RWPE2 (cell line): ENCODE results near the gene GTPBP1.
A peak's percentile ranks its signal among the peaks of the same experiment; 100 is the strongest.

Experiments
- ATAC-seq: fragments of 200-7000 bp; cut with Tn5 transposase; 3 replicates; pipeline ENCODE4 v1.9.1; 2021; ENCODE audit warnings: low read depth
- DNase-seq: peaks from one replicate; pipeline ENCODE4 v3.0.0-alpha.2; 2020; ENCODE audit warnings: low spot score
- H3K27ac ChIP-seq: fragments of 450-650 bp; 2 replicates; pipeline ENCODE4 v1.5.1; 2017; ENCODE audit warnings: mild to moderate bottlenecking; ENCODE audit not compliant: poor library complexity, severe bottlenecking
- H3K27me3 ChIP-seq: fragments of 250-450 bp; sonication (Bioruptor Pico); 2 replicates; pipeline ENCODE4 v1.5.1; 2021; ENCODE audit warnings: mild to moderate bottlenecking, moderate library complexity; ENCODE audit not compliant: insufficient read depth, poor library complexity, severe bottlenecking
- H3K36me3 ChIP-seq: fragments of 250-450 bp; sonication (Bioruptor Pico); 2 replicates; pipeline ENCODE4 v1.5.1; 2020; ENCODE audit warnings: low read depth, mild to moderate bottlenecking, moderate library complexity
- H3K4me1 ChIP-seq: fragments of 250-450 bp; sonication (Bioruptor Pico); 2 replicates; pipeline ENCODE4 v1.5.1; 2021; ENCODE audit warnings: mild to moderate bottlenecking, moderate library complexity; ENCODE audit not compliant: insufficient read depth, poor library complexity, severe bottlenecking
- H3K4me3 ChIP-seq: fragments of 250-450 bp; sonication (Bioruptor Pico); 2 replicates; pipeline ENCODE4 v1.5.1; 2021; ENCODE audit warnings: mild to moderate bottlenecking, moderate library complexity; ENCODE audit not compliant: severe bottlenecking
- H3K9me3 ChIP-seq: fragments of 250-450 bp; sonication (Bioruptor Pico); 2 replicates; pipeline ENCODE4 v1.5.1; 2021; ENCODE audit warnings: mild to moderate bottlenecking, moderate library complexity; ENCODE audit not compliant: severe bottlenecking
- CTCF ChIP-seq: fragments of 450-650 bp; IDR thresholded peaks from one replicate; pipeline ENCODE4 v1.5.1; 2017; ENCODE audit warnings: mild to moderate bottlenecking, moderate library complexity; ENCODE audit not compliant: poor library complexity, severe bottlenecking

Gene GTPBP1

DNA sequence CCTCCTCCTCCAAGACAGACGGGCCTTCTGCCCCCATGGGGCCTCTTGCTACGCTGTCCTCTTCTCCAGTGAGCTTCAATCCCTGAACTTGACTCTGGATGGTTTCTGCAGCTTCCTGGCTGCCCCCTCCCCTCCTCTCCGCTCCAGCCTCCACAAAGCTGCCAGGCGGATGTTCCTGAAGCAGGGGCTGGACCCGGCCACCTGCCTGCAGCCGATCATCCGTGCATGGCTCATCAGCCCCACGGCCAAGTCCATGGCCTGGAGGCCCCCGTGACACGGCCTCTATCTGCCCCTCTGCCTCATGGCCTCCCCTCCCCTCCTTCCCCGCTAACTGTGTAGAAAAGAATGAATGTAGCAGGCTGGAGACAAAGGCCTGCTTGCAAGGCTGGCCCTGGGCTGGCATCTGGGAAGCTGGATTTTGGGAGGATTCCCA is 56.8 kb downstream of the GTPBP1 start:
- Histone ChIP-seq H3K4me3 (no peak overlapping the region), H3K36me3 (no peaks in the 10 kb centered on the region), H3K9me3 (no peaks in the 10 kb centered on the region), H3K4me1 (peaks cover 11% of the 10 kb centered on the region), H3K27ac (no peak overlapping the region), H3K27me3 (no peaks in the 10 kb centered on the region)
- ATAC-seq = no peak
- TF ChIP-seq CTCF = no peak
- no peak for DNase-seq

GRCh38 chr22:38766076-38766777 is 60.5 kb downstream of the GTPBP1 start:
- H3K27ac ChIP-seq = no peak overlapping the region
- peaks cover 11% of the 10 kb centered on the region for H3K4me1 ChIP-seq
- ATAC-seq (peak; percentile 87), DNase-seq (peak; percentile 91)
- H3K4me3 ChIP-seq = no peak overlapping the region
- no peaks in the 10 kb centered on the region for H3K36me3 ChIP-seq
- peak; percentile 94 for TF ChIP-seq CTCF
- H3K27me3 ChIP-seq = no peaks in the 10 kb centered on the region
- H3K9me3 ChIP-seq = no peaks in the 10 kb centered on the region

DNA sequence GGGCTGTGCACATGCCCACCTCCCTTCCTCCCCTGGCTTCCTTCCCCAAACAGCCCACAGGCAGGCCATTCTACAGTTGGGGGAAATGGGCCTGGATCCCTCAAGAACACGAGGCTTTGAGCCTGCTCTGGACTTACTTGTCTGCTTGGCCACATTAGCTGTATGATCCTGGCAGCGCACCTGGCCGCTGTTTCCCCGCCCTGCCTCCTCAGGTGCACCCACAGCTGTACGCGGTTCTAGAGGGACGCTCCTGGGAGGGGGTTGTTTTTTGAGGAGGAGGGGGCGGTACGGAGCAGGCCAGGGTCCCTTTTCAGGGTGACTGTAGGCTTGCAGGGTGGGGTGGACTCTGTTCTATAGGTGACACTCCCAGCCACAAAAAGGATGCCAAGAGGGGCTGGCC is 61.6 kb downstream of the GTPBP1 start:
- DNase-seq (no peak), ATAC-seq (no peak)
- no peak overlapping the region for H3K4me3 ChIP-seq

GRCh38 chr22:38768036-38768435 is 62.3 kb downstream of the GTPBP1 start:
- DNase-seq (no peak), ATAC-seq (no peak)
- H3K9me3 ChIP-seq = no peaks in the 10 kb centered on the region
- no peak for TF ChIP-seq CTCF
- H3K27ac ChIP-seq = no peak overlapping the region
- H3K36me3 ChIP-seq = no peaks in the 10 kb centered on the region
- H3K27me3 ChIP-seq = no peaks in the 10 kb centered on the region
- H3K4me3 ChIP-seq = no peak overlapping the region
- H3K4me1 ChIP-seq = peaks cover 11% of the 10 kb centered on the region

More for the DNA sequence above, 61.6 kb downstream of the GTPBP1 start:
- no peak for TF ChIP-seq CTCF
- H3K27me3 ChIP-seq = no peaks in the 10 kb centered on the region
- H3K9me3 ChIP-seq = no peaks in the 10 kb centered on the region
- H3K4me1 ChIP-seq = peaks cover 11% of the 10 kb centered on the region
- no peak overlapping the region for H3K27ac ChIP-seq
- no peaks in the 10 kb centered on the region for H3K36me3 ChIP-seq

GRCh38 chr22:38770257-38770949 is 64.7 kb downstream of the GTPBP1 start:
- Histone ChIP-seq H3K27me3 (no peaks in the 10 kb centered on the region), H3K4me1 (no peaks in the 10 kb centered on the region), H3K4me3 (no peak overlapping the region), H3K27ac (no peak overlapping the region), H3K9me3 (no peaks in the 10 kb centered on the region), H3K36me3 (no peaks in the 10 kb centered on the region)
- ATAC-seq (no peak), DNase-seq (no peak)
- TF ChIP-seq CTCF = no peak
